Ovary (tissue), 3 donors: Measurements from ENCODE around the gene ZNF501.

Source experiments
- CTCF ChIP-seq, 3 donors: fragments of 450-650 bp in 2 of 3; fragments of 200-600 bp in 1 of 3; IDR thresholded peaks; one replicate each; pipeline versions ENCODE4 v1.5.1 to v1.8.0; 2016 to 2022; ENCODE audit warnings: antibody characterized with exemption in 3 of 3, mild to moderate bottlenecking in 1 of 3
- EP300 ChIP-seq: sonication (generic); formaldehyde crosslinking; IDR thresholded peaks from one replicate; pipeline ENCODE4 v1.6.1; 2017; ENCODE audit warnings: antibody characterized with exemption
- POLR2A ChIP-seq: fragments of 450-650 bp; IDR thresholded peaks from one replicate; pipeline ENCODE4 v1.6.1; 2017; ENCODE audit warnings: antibody characterized with exemption, mild to moderate bottlenecking, moderate library complexity
- donor health status: DM: no; HTN: no; CAD: no.

- TF ChIP-seq CTCF (IDR thresholded peaks at IDR 0.05): no peak
- no peak for TF ChIP-seq EP300
- no peak for TF ChIP-seq POLR2A
Measured at GRCh38 chr3:44762170-44762677, 32.8 kb downstream of the ZNF501 start.
